Body of pancreas (tissue), 4 donors: ENCODE measurements around the gene FGF21. TPM values are rescaled to one million over a fixed set of nuclear protein-coding genes. Genes with fewer than 3 reads are reported as not detected.

Experiments
- ATAC-seq: fragments of 150-250 bp; one replicate; pipeline ENCODE4 v1.9.1; 2016
- DNase-seq, 4 donors: peaks; one replicate each; pipeline ENCODE4 v3.0.0-alpha.2; 2019
- H3K27ac ChIP-seq, 4 donors: fragments of 200-600 bp; sonication (generic); 1 replicate in 3 of 4; 2 replicates in 1 of 4; pipeline versions ENCODE4 v1.5.1 to v1.6.1; 2016 to 2019; ENCODE audit warnings: mild to moderate bottlenecking in 1 of 4, mixed read lengths in 1 of 4, moderate library complexity in 1 of 4
- H3K27me3 ChIP-seq, 2 donors: fragments of 200-600 bp; sonication (generic); one replicate each; pipeline ENCODE4 v1.6.0; 2016; ENCODE audit warnings: mild to moderate bottlenecking in 1 of 2
- H3K36me3 ChIP-seq, 2 donors: fragments of 200-600 bp; sonication (generic); replicated peaks in 1 of 2; 2 replicates each; pipeline ENCODE4 v1.5.1; 2016; ENCODE audit warnings: low read depth in 2 of 2; ENCODE audit not compliant: insufficient read depth in 1 of 2
- H3K4me1 ChIP-seq: fragments of 200-600 bp; sonication (generic); one replicate; pipeline ENCODE4 v1.6.0; 2016
- H3K4me3 ChIP-seq, 2 donors: fragments of 200-600 bp; sonication (generic); 1 replicate in 1 of 2; 2 replicates in 1 of 2; pipeline ENCODE4 v1.5.1; 2016 to 2019
- H3K9me3 ChIP-seq, 3 donors: fragments of 200-600 bp; sonication (generic); 1 replicate in 2 of 3; 2 replicates in 1 of 3; pipeline ENCODE4 v1.5.1; 2016
- CTCF ChIP-seq, 7 experiments: fragments of 450-650 bp in 4 of 7; fragments of 200-600 bp in 3 of 7; sonication (generic) in 3 of 7; IDR thresholded peaks; one replicate each; pipeline ENCODE4 v1.5.1; 2016 to 2019; ENCODE audit warnings: antibody characterized with exemption in 7 of 7
- POLR2A ChIP-seq, 3 donors: fragments of 450-650 bp; IDR thresholded peaks; one replicate each; pipeline ENCODE4 v1.6.1; 2016; ENCODE audit warnings: antibody characterized with exemption in 3 of 3, mild to moderate bottlenecking in 2 of 3
- WGBS, 2 donors: methylation state at CpG; one replicate each; pipeline ENCODE4 v1.1.5; 2017; 5-methylcytosine and 5-hydroxymethylcytosine counted together
- intact Hi-C: fragments of 100-400 bp; cut with DNase I; formaldehyde crosslinking; loops from one replicate; pipeline ENCODE4 v1.15.1; 2023
- total RNA-seq, 2 donors: library from RNA; depleted of rRNA; stranded (reverse); fragments of >200 nt; gene quantifications; one replicate each; pipeline ENCODE4 v1.1.0, GENCODE V29; 2016

Gene FGF21
- total RNA-seq, 2 donors from 2014 or later, result not detected

GRCh38 chr19:48731452-48731851 is 23.9 kb upstream of the FGF21 start:
- TF ChIP-seq CTCF (IDR thresholded peaks at IDR 0.05) (no peak), POLR2A (IDR thresholded peaks at IDR 0.05) (no peak)
- DNase-seq (no peak), ATAC-seq (no peak)
- H3K4me3 ChIP-seq, result no peak overlapping the region
- peaks cover under 1% of the 10 kb centered on the region for H3K4me1 ChIP-seq
- no peak overlapping the region for H3K27ac ChIP-seq
- WGBS, 2 donors, result 84 to 88% methylated on average over 4 of the region's 4 CpGs
- no peaks in the 10 kb centered on the region for H3K9me3 ChIP-seq
- H3K36me3 ChIP-seq, result no peaks in the 10 kb centered on the region
- H3K27me3 ChIP-seq, result no peaks in the 10 kb centered on the region
- intact Hi-C loops, result no loop called here

GRCh38 chr19:48734625-48735024 is 20.7 kb upstream of the FGF21 start:
- H3K36me3 ChIP-seq, result no peaks in the 10 kb centered on the region
- no peak for TF ChIP-seq CTCF (IDR thresholded peaks at IDR 0.05)
- no peak for TF ChIP-seq POLR2A (IDR thresholded peaks at IDR 0.05)
- H3K9me3 ChIP-seq, result no peaks in the 10 kb centered on the region
- H3K4me1 ChIP-seq, result peaks cover 29% of the 10 kb centered on the region
- H3K27ac ChIP-seq, result no peak overlapping the region
- no peak overlapping the region for H3K4me3 ChIP-seq
- no peaks in the 10 kb centered on the region for H3K27me3 ChIP-seq
- DNase-seq (no peak), ATAC-seq (no peak)
- WGBS, 2 donors, result 92 to 93% methylated on average over 7 to 9 of the region's 9 CpGs
- intact Hi-C loops, result no loop called here

- H3K27ac ChIP-seq, result no peak overlapping the region
- no peak for DNase-seq
- 76 to 87% methylated on average over 19 to 38 of the region's 38 CpGs for WGBS, 2 donors
- no peak for ATAC-seq
- H3K4me3 ChIP-seq, result no peak overlapping the region
- no peaks in the 10 kb centered on the region for H3K27me3 ChIP-seq
- peaks cover 34% of the 10 kb centered on the region for H3K4me1 ChIP-seq
- no peaks in the 10 kb centered on the region for H3K9me3 ChIP-seq
- intact Hi-C loops, result no loop called here
- TF ChIP-seq POLR2A (IDR thresholded peaks at IDR 0.05), result no peak
- TF ChIP-seq CTCF (IDR thresholded peaks at IDR 0.05), result no peak
- H3K36me3 ChIP-seq, result no peaks in the 10 kb centered on the region
Observed at GRCh38 chr19:48735031-48735615, 20.2 kb upstream of the FGF21 start.

- TF ChIP-seq CTCF (IDR thresholded peaks at IDR 0.05), result no peak
- TF ChIP-seq POLR2A (IDR thresholded peaks at IDR 0.05), result peak in 2 of 3 donors; percentile 34 to 47
- Histone ChIP-seq H3K4me1 (peaks cover 51% of the 10 kb centered on the region), H3K9me3 (no peaks in the 10 kb centered on the region), H3K36me3 (no peaks in the 10 kb centered on the region), H3K4me3 (no peak overlapping the region), H3K27me3 (no peaks in the 10 kb centered on the region), H3K27ac (peak overlapping the region in 3 of 4 donors; percentile 83 to 91 (median 84))
- WGBS, 2 donors, result 35 to 37% methylated on average over 22 of the region's 22 CpGs
- ATAC-seq, result peak; percentile 50
- intact Hi-C loops, result no loop called here
- DNase-seq, result peak; percentile 89 to 96 (median 94)
Observed at GRCh38 chr19:48737360-48737998, 17.8 kb upstream of the FGF21 start.
